ENCODE measurements around the gene SETD7. TPM values are rescaled to one million over a fixed set of nuclear protein-coding genes. Genes with fewer than 3 reads are reported as not detected.

Gene SETD7
- total RNA-seq, 3 donors from 2014 or later, result 10.2 to 68.4 (median 24.8) TPM

DNA sequence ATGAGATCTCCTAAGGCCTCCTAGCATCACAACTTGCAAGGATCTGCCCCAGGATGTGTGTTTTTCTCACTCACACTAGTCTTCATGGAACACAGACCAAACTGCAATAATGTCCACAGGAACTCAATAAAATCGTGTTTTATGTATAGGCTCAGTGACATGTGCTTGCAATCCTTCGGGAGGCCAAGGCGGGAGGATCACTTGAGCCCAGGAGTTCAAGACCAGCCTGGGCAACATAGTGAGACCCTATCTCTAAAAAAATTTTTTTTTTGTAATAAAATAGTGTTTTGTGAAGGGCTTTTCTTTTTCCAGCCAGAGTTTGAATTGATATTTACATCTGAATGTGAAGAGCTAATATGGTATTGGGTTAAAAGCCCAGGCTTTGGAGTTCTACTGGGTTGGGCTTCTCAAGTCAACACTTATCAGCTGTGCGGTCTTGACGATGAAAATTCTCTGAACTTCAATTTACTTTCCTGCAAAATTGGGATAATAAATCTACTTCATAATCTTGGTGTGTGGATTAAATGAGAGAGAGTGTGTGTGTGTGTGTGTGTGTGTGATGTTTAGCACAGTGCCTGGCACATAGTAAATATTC lies 38.7 kb upstream of the SETD7 start:
- DNase-seq (no peak), ATAC-seq (no peak)
- H3K4me3 ChIP-seq, result no peak overlapping the region
- H3K4me1 ChIP-seq (ENCODE audit: low read depth), result no peaks in the 10 kb centered on the region
- no peaks in the 10 kb centered on the region for H3K36me3 ChIP-seq (ENCODE audit: low read depth)
- no peaks in the 10 kb centered on the region for H3K9me3 ChIP-seq
- intact Hi-C loops (cut with DNase I, micrococcal nuclease), result no loop called here
- TF ChIP-seq CTCF (IDR thresholded peaks at IDR 0.05), result no peak

- no peak for ATAC-seq
- no peaks in the 10 kb centered on the region for H3K4me1 ChIP-seq (ENCODE audit: low read depth)
- no peaks in the 10 kb centered on the region for H3K36me3 ChIP-seq (ENCODE audit: low read depth)
- H3K4me3 ChIP-seq, result no peak overlapping the region
- no peak for DNase-seq
- intact Hi-C loops (cut with DNase I, micrococcal nuclease), result no loop called here
- H3K9me3 ChIP-seq, result no peaks in the 10 kb centered on the region
- no peak for TF ChIP-seq CTCF (IDR thresholded peaks at IDR 0.05)
Measured at GRCh38 chr4:139593091-139593564, 37.1 kb upstream of the SETD7 start.

DNA sequence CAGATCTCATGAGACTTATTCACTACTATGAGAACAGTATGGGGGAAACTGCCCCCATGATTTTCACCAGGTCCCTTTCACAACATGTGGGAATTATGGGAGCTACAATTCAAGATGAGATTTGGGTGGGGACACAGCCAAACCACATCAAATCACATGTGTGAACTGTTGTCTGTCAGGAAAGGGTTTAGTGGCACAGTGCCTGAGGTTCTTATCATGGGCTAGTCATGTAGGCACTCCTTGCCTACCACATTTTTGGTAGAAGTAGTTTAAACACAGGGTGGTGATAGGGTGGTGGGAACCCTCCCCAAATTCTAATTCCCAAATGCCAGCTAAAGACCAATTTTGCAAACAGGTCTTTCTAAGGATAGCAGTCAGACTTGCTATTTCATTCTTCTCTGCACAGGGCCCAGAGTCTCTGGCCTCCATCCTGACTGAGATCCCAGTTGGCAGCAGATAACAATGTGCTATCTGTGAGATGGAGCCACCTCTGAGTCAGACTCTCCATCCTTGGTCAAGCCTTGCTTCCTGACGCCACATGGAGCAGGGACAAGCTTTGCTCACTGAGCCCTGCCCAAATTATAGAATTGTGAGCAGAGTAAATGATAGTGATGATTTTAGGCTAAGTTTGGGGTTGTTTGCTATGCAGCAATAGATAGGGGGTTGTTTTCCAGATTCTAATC lies 33.5 kb upstream of the SETD7 start:
- H3K36me3 ChIP-seq (ENCODE audit: low read depth), result no peaks in the 10 kb centered on the region
- intact Hi-C loops (cut with DNase I, micrococcal nuclease), result no loop called here
- ATAC-seq, result no peak
- no peak for TF ChIP-seq CTCF (IDR thresholded peaks at IDR 0.05)
- no peaks in the 10 kb centered on the region for H3K9me3 ChIP-seq
- no peak overlapping the region for H3K4me3 ChIP-seq
- no peak for DNase-seq
- no peaks in the 10 kb centered on the region for H3K4me1 ChIP-seq (ENCODE audit: low read depth)

- no peak for DNase-seq
- H3K36me3 ChIP-seq (ENCODE audit: low read depth), result no peaks in the 10 kb centered on the region
- H3K9me3 ChIP-seq, result no peaks in the 10 kb centered on the region
- intact Hi-C loops (cut with DNase I, micrococcal nuclease), result no loop called here
- H3K4me3 ChIP-seq, result no peak overlapping the region
- TF ChIP-seq CTCF (IDR thresholded peaks at IDR 0.05), result no peak
- ATAC-seq, result no peak
- no peaks in the 10 kb centered on the region for H3K4me1 ChIP-seq (ENCODE audit: low read depth)
Measured at GRCh38 chr4:139587446-139587845, 31.4 kb upstream of the SETD7 start.

DNA sequence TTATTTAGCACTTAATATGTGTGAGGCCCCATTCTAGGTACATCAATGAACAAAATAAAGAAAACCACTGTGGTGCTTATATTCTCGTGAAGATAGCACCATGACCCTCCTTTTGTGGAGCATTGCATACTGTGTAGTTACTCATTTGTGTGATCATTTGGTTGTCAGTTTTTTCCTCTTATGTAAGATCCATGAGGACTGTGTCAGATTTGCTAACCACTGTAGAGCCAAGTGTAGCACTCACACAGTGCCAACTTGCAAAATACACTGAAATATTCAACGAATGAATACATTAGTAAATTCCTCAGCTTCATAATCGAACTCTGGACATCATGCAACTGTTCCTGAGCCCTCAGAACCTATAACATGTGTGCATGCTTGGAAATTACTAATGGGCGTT lies 29.5 kb upstream of the SETD7 start:
- DNase-seq (no peak), ATAC-seq (no peak)
- TF ChIP-seq CTCF (IDR thresholded peaks at IDR 0.05), result no peak
- Histone ChIP-seq H3K4me3 (no peak overlapping the region), H3K9me3 (no peaks in the 10 kb centered on the region), H3K4me1 (ENCODE audit: low read depth) (no peaks in the 10 kb centered on the region), H3K36me3 (ENCODE audit: low read depth) (no peaks in the 10 kb centered on the region)
- intact Hi-C loops (cut with DNase I, micrococcal nuclease), result no loop called here
